H1 (cell line): ENCODE measurements around the gene DRC7. TPM values are rescaled to one million over a fixed set of nuclear protein-coding genes. Genes with fewer than 3 reads are reported as not detected.

Source experiments
- BRCA1 ChIP-seq: IDR thresholded peaks from 2 replicates; pipeline ENCODE4 v1.6.1; 2012; ENCODE audit warnings: low read depth, low read length, improper control_type of control experiment
- CBX8 ChIP-seq: fragments of 300-800, 300-1000 bp; sonication (generic); IDR thresholded peaks from 2 replicates; pipeline ENCODE4 v1.7.1; 2016; ENCODE audit warnings: low read depth, low read length, borderline replicate concordance
- CHD2 ChIP-seq: IDR thresholded peaks from 2 replicates; pipeline ENCODE4 v1.6.1; 2012; ENCODE audit warnings: low read length, improper control_type of control experiment
- CREB1 ChIP-seq: IDR thresholded peaks from 2 replicates; pipeline ENCODE4 v1.6.1; 2012; ENCODE audit warnings: inconsistent platforms
- CTCF ChIP-seq, 3 experiments: IDR thresholded peaks; 1 replicate in 2 of 3; 2 replicates in 1 of 3; pipeline versions ENCODE4 v1.5.1 to v1.6.1; 2011; ENCODE audit warnings: low read length in 3 of 3, mild to moderate bottlenecking in 3 of 3, inconsistent platforms in 2 of 3, low read depth in 1 of 3, moderate library complexity in 1 of 3; ENCODE audit not compliant: insufficient read depth in 1 of 3; ENCODE audit errors: control extremely low read depth in 1 of 3
- FOSL1 ChIP-seq: IDR thresholded peaks from 2 replicates; pipeline ENCODE4 v1.6.1; 2011; ENCODE audit warnings: mild to moderate bottlenecking, low read depth, low read length, moderate library complexity; ENCODE audit not compliant: insufficient read depth
- GABPA ChIP-seq: IDR thresholded peaks from 2 replicates; pipeline ENCODE4 v1.6.1; 2011; ENCODE audit warnings: mild to moderate bottlenecking, low read length, moderate library complexity, borderline replicate concordance; ENCODE audit not compliant: insufficient read depth
- HDAC6 ChIP-seq: IDR thresholded peaks from one replicate; pipeline ENCODE4 v1.7.1; 2012; ENCODE audit warnings: low read depth, mild to moderate bottlenecking, inconsistent platforms, low read length, moderate library complexity
- NANOG ChIP-seq: IDR thresholded peaks from 2 replicates; pipeline ENCODE4 v1.6.1; 2011; ENCODE audit warnings: low read length, low read depth, mild to moderate bottlenecking, inconsistent platforms; ENCODE audit not compliant: insufficient read depth, poor library complexity, severe bottlenecking
- RAD21 ChIP-seq, 2 experiments: IDR thresholded peaks in 1 of 2; conservative IDR thresholded peaks in 1 of 2; 2 replicates each; pipeline ENCODE4 v1.6.1; 2011; ENCODE audit warnings: low read depth in 2 of 2, low read length in 2 of 2, improper control_type of control experiment in 1 of 2, inconsistent platforms in 1 of 2, mild to moderate bottlenecking in 1 of 2, moderate library complexity in 1 of 2
- RNF2 ChIP-seq: fragments of 200-900, 300-1000 bp; sonication (generic); IDR thresholded peaks from 2 replicates; pipeline ENCODE4 v1.7.1; 2016; ENCODE audit warnings: borderline replicate concordance, low read depth, mild to moderate bottlenecking, antibody characterized with exemption, low read length; ENCODE audit not compliant: poor library complexity, severe bottlenecking; ENCODE audit errors: missing control alignments
- SAP30 ChIP-seq: fragments of 300-600 bp; sonication (generic); IDR thresholded peaks from 2 replicates; pipeline ENCODE4 v1.7.1; 2012; ENCODE audit warnings: low read length, moderate library complexity, mild to moderate bottlenecking, inconsistent platforms; ENCODE audit not compliant: insufficient read depth, insufficient replicate concordance
- SIN3A ChIP-seq, 2 experiments: IDR thresholded peaks in 1 of 2; conservative IDR thresholded peaks in 1 of 2; 2 replicates each; pipeline ENCODE4 v1.6.1; 2011 to 2012; ENCODE audit warnings: low read length in 2 of 2, improper control_type of control experiment in 1 of 2, low read depth in 1 of 2, mild to moderate bottlenecking in 1 of 2
- SP4 ChIP-seq: IDR thresholded peaks from 2 replicates; pipeline ENCODE4 v1.6.1; 2012; ENCODE audit warnings: low read length, inconsistent platforms
- SUZ12 ChIP-seq: fragments of 200-600 bp; sonication (generic); IDR thresholded peaks from 2 replicates; pipeline ENCODE4 v1.6.1; 2012; ENCODE audit warnings: mild to moderate bottlenecking, inconsistent platforms, low read length, moderate library complexity, mixed read lengths
- TAF1 ChIP-seq: IDR thresholded peaks from 2 replicates; pipeline ENCODE4 v1.6.1; 2011; ENCODE audit warnings: mild to moderate bottlenecking, low read depth, low read length
- TBP ChIP-seq: IDR thresholded peaks from 2 replicates; pipeline ENCODE4 v1.6.1; 2011; ENCODE audit warnings: low read depth, low read length, improper control_type of control experiment
- TCF12 ChIP-seq: IDR thresholded peaks from 2 replicates; pipeline ENCODE4 v1.6.1; 2011; ENCODE audit warnings: low read depth, mild to moderate bottlenecking, low read length
- USF2 ChIP-seq: IDR thresholded peaks from 2 replicates; pipeline ENCODE4 v1.6.1; 2011; ENCODE audit warnings: low read length, improper control_type of control experiment
- polyA plus RNA-seq, 7 experiments: library from polyadenylated mRNA; depleted of rRNA in 3 of 7; stranded (reverse) in 5 of 7; unstranded in 2 of 7; fragments of >200 nt in 5 of 7; fragments of 200-250 nt in 2 of 7; gene quantifications; 1 replicate in 5 of 7; 2 replicates in 1 of 7; 4 replicates in 1 of 7; pipeline versions ENCODE4 v1.2.1 to v1.2.3, GENCODE V29; 2011 to 2013; ENCODE audit warnings: missing spikeins in 2 of 7, mixed read lengths in 2 of 7
- total RNA-seq: library from RNA; stranded (reverse); fragmentation: NEBNext Ultra II Directional; extraction: Animal tissue kit (Norgen Biotek cat#: 25700); gene quantifications from 2 replicates; pipeline ENCODE4 v1.2.1, GENCODE V29; 2021

The DRC7 gene
- total and polyA plus RNA-seq, 2 of the 8 experiments (the other 6 are each of a cell fraction or from before 2014, with no cell fraction given), result 0.14 TPM; not detected in 1

GRCh38 chr16:57734925-57735754 lies 40.5 kb downstream of the DRC7 start (continued):
- TF ChIP-seq SUZ12 (no peak), NANOG (no peak), HDAC6 (no peak), USF2 (no peak), GABPA (no peak), SP4 (peak; percentile 93; the same call in 1 of the 2 replicates), CHD2 (peak; percentile 95), BRCA1 (no peak), SAP30 (peak; percentile 25), TAF1 (peak; percentile 94), TBP (peak; percentile 89), RNF2 (no peak), TCF12 (no peak), CBX8 (no peak), CTCF (IDR thresholded peaks at IDR 0.05; ENCODE audit: control extremely low read depth in 1 of 3, insufficient read depth in 1 of 3, low read depth in 1 of 3, low read length in 3 of 3) (no peak), RAD21 (IDR thresholded peaks at IDR 0.05 in 1 of 2, conservative IDR thresholded peaks at IDR 0.05 in 1 of 2; ENCODE audit: low read depth in 2 of 2, low read length in 2 of 2) (no peak), FOSL1 (no peak), CREB1 (no peak), SIN3A (conservative IDR thresholded peaks at IDR 0.05 in 1 of 2, IDR thresholded peaks at IDR 0.05 in 1 of 2; ENCODE audit: low read depth in 1 of 2, low read length in 2 of 2) (peak in 1 of 2 experiments; percentile 55; a peak in 2 of 4 replicates)
